ENCODE measurements around the gene EXOC7. TPM values are rescaled to one million over a fixed set of nuclear protein-coding genes. Genes with fewer than 3 reads are reported as not detected.

The EXOC7 gene
- total RNA-seq, 2 donors from 2014 or later = 88.0 to 95.0 TPM

DNA sequence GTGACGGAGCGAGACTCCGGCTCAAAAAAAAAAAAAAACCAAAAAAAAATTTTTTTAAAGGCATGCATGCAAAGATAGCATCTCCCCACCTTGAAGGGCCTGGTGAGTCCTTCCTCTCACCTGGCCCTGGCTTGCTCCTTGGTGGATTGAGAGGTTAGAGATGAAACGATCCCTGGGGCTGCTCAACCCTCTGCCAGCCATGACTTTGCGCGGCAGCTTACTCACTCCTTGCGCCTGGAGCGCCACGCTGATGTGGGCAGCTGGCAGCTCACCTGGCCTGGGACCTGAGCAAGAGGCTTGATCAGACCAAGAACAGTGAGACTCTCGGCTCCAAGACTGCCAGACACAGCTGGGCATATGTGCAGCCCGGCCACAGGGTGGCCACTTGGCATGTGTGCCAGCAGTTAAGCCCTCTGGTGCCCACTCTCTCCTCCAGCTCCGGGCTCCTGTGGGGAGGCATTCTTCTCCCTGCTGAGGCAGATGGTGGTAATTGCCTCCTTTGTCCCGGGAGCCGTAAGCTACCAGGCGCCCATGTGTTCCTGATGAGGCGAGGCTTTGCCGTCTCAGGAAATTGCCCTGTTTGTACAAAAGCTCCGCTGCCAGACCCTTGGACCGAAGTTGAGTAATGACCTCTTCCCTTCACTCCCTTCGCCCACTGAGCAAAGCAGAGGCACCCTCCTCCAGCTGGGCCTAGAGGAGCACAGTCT, 71.4 kb downstream of the EXOC7 start:
- Histone ChIP-seq H3K9me3 (no peaks in the 10 kb centered on the region), H3K4me1 (peaks cover 9% of the 10 kb centered on the region), H3K9ac (ENCODE audit: low read depth in 2 of 2, low read length in 2 of 2) (no peak overlapping the region), H3K36me3 (no peaks in the 10 kb centered on the region), H3K27me3 (no peaks in the 10 kb centered on the region), H3K4me3 (no peak overlapping the region), H3K27ac (no peak overlapping the region)
- TF ChIP-seq, protein P1, sequence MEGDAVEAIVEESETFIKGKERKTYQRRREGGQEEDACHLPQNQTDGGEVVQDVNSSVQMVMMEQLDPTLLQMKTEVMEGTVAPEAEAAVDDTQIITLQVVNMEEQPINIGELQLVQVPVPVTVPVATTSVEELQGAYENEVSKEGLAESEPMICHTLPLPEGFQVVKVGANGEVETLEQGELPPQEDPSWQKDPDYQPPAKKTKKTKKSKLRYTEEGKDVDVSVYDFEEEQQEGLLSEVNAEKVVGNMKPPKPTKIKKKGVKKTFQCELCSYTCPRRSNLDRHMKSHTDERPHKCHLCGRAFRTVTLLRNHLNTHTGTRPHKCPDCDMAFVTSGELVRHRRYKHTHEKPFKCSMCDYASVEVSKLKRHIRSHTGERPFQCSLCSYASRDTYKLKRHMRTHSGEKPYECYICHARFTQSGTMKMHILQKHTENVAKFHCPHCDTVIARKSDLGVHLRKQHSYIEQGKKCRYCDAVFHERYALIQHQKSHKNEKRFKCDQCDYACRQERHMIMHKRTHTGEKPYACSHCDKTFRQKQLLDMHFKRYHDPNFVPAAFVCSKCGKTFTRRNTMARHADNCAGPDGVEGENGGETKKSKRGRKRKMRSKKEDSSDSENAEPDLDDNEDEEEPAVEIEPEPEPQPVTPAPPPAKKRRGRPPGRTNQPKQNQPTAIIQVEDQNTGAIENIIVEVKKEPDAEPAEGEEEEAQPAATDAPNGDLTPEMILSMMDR (IDR thresholded peaks at IDR 0.05) = no peak
- no peak for DNase-seq
- intact Hi-C loops (cut with DNase I) = no loop called here

Small RNA genes within 50 kb of the gene (microRNA-seq; reads per million reads assigned to microRNA genes)
- gene MIR6868 = not detected

Other genes starting within 250 kb of the EXOC7 start
- gene WBP2, start 248.5 kb downstream of the EXOC7 start, total RNA-seq = 100 to 1,000 TPM in 1 of 2 donors, 10 to 100 TPM in 1; 69.8 to 102 TPM
- gene TRIM47, start 225.2 kb downstream of the EXOC7 start, total RNA-seq = 10 to 100 TPM; 33.7 to 71.5 TPM
- gene TRIM65, start 206.8 kb downstream of the EXOC7 start, total RNA-seq = 10 to 100 TPM; 14.5 to 26.0 TPM
- gene MRPL38, start 198.9 kb downstream of the EXOC7 start, total RNA-seq = 100 to 1,000 TPM in 1 of 2 donors, 10 to 100 TPM in 1; 88.6 to 190 TPM
- 10 to 100 TPM in 1 of 2 donors, 1 to 10 TPM in 1; 3.2 to 21.5 TPM for gene FBF1, start 162.7 kb downstream of the EXOC7 start, total RNA-seq
- gene ACOX1, start 124.6 kb downstream of the EXOC7 start, total RNA-seq = 100 to 1,000 TPM; 110 to 136 TPM
- gene TEN1, start 124.5 kb downstream of the EXOC7 start, total RNA-seq = 10 to 100 TPM; 15.9 to 18.6 TPM
- gene CDK3, start 102.9 kb downstream of the EXOC7 start, total RNA-seq = 1 to 10 TPM; 5.3 to 8.2 TPM
- 10 to 100 TPM; 18.8 to 31.1 TPM for gene EVPL, start 76.5 kb downstream of the EXOC7 start, total RNA-seq
- 10 to 100 TPM; 65.1 to 78.0 TPM for gene SRP68, start 31.3 kb downstream of the EXOC7 start, total RNA-seq
- gene GALR2, start 29.0 kb downstream of the EXOC7 start, total RNA-seq = under 1 TPM; 0.19 to 0.49 TPM
- gene ZACN, start 24.6 kb downstream of the EXOC7 start, total RNA-seq = not detected
- 1 to 10 TPM; 1.4 to 2.5 TPM for gene FOXJ1, start 37.5 kb upstream of the EXOC7 start, total RNA-seq
- gene RNF157, start 136.7 kb upstream of the EXOC7 start, total RNA-seq = 10 to 100 TPM; 23.7 to 30.2 TPM
- gene UBALD2, start 161.6 kb upstream of the EXOC7 start, total RNA-seq = 10 to 100 TPM; 77.1 to 90.1 TPM
- gene QRICH2, start 204.5 kb upstream of the EXOC7 start, total RNA-seq = 1 to 10 TPM; 1.2 to 5.7 TPM